ENCODE measurements around the gene PLCB1.

- TF ChIP-seq CTCF (conservative IDR thresholded peaks at IDR 0.05 in 1 of 2, IDR thresholded peaks at IDR 0.05 in 1 of 2; ENCODE audit: low read depth in 1 of 2, low read length in 2 of 2) (no peak), EZH2 (IDR thresholded peaks at IDR 0.05; ENCODE audit: low read length, missing control alignments) (no peak)
Observed at GRCh38 chr20:8388141-8388540, 256.1 kb downstream of the PLCB1 start.
